Calu3 (cell line): ENCODE measurements around the gene SLC9A8. TPM values are rescaled to one million over a fixed set of nuclear protein-coding genes. Genes with fewer than 3 reads are reported as not detected.

Experiments used
- BruUV-seq: library from RNA; stranded (reverse); fragments of 400-500 nt; replicated peaks from 2 replicates; lab custom pipeline; 2021; lab: Mats Ljungman, UMichigan
- CTCF ChIA-PET: fragments of 300-600 bp; sonication (Branson Sonifier 250); formaldehyde crosslinking; loops from one replicate; lab custom pipeline; 2022; ENCODE audit warnings: antibody characterized with exemption; lab: Charles Lee
- DNase-seq: peaks from one replicate; pipeline ENCODE4 v3.0.0; 2022
- H3K27ac Mint-ChIP-seq: one replicate; pipeline ENCODE4 v1.8.0; 2022; ENCODE audit warnings: mixed read lengths; ENCODE audit not compliant: unreplicated experiment
- H3K27me3 Mint-ChIP-seq: one replicate; pipeline ENCODE4 v1.8.0; 2022; ENCODE audit warnings: mixed read lengths; ENCODE audit not compliant: unreplicated experiment
- H3K36me3 Mint-ChIP-seq: one replicate; pipeline ENCODE4 v1.8.0; 2022; ENCODE audit warnings: mild to moderate bottlenecking, moderate library complexity, mixed read lengths; ENCODE audit not compliant: insufficient read depth, unreplicated experiment
- H3K4me1 Mint-ChIP-seq: one replicate; pipeline ENCODE4 v1.8.0; 2022; ENCODE audit warnings: mild to moderate bottlenecking, low read depth, mixed read lengths; ENCODE audit not compliant: unreplicated experiment
- H3K4me3 Mint-ChIP-seq: one replicate; pipeline ENCODE4 v1.8.0; 2022; ENCODE audit warnings: mild to moderate bottlenecking, low read depth, moderate library complexity, mixed read lengths; ENCODE audit not compliant: unreplicated experiment
- H3K9me3 Mint-ChIP-seq: one replicate; pipeline ENCODE4 v1.8.0; 2022; ENCODE audit warnings: low read depth, mixed read lengths; ENCODE audit not compliant: unreplicated experiment
- intact Hi-C: fragments of 100-400 bp; cut with micrococcal nuclease; formaldehyde crosslinking; loops from one replicate; pipeline ENCODE4 v1.10.0; 2022; ENCODE audit not compliant: unreplicated experiment
- total RNA-seq: library from RNA; stranded (reverse); gene quantifications from 2 replicates; pipeline ENCODE4 v1.2.3, GENCODE V29; 2022
- TF ChIP-seq, protein P1 (sequence below): fragments of 200-600 bp; IDR thresholded peaks from one replicate; pipeline ENCODE4 v1.8.0; 2022; ENCODE audit warnings: antibody characterized with exemption; ENCODE audit not compliant: unreplicated experiment

The SLC9A8 gene
- total RNA-seq, 1 experiment from 2014 or later = 30.0 TPM

DNA sequence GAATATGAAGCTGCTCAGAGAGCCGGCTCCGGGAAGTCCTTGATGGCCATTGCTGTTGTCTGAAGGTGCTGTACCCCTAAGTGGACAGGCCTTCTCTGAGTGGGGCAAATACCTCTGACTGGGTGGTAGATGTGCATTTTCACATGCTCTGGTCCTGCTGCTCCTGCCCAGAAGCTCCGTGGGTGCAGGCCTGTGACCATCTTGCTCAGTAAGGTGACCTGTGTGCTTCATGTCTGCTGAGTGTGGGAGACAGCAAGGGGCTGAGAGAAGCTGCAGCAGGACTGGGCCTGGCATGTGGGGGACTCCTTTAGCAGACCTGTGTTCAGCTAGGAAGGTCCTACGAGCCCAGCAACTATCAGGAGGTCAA is 97.7 kb downstream of the SLC9A8 start:
- Mint-ChIP-seq H3K9me3 (no peaks in the 10 kb centered on the region), H3K4me1 (peaks cover 40% of the 10 kb centered on the region), H3K27ac (no peak overlapping the region), H3K4me3 (no peak overlapping the region), H3K36me3 (peaks cover 46% of the 10 kb centered on the region), H3K27me3 (no peaks in the 10 kb centered on the region)
- CTCF ChIA-PET = interaction anchor here (1.5 kb wide), 1 partner anchor 26 kb away, joined by 4 read pairs; the partner anchor contains the start of gene RNF114
- TF ChIP-seq, protein P1, sequence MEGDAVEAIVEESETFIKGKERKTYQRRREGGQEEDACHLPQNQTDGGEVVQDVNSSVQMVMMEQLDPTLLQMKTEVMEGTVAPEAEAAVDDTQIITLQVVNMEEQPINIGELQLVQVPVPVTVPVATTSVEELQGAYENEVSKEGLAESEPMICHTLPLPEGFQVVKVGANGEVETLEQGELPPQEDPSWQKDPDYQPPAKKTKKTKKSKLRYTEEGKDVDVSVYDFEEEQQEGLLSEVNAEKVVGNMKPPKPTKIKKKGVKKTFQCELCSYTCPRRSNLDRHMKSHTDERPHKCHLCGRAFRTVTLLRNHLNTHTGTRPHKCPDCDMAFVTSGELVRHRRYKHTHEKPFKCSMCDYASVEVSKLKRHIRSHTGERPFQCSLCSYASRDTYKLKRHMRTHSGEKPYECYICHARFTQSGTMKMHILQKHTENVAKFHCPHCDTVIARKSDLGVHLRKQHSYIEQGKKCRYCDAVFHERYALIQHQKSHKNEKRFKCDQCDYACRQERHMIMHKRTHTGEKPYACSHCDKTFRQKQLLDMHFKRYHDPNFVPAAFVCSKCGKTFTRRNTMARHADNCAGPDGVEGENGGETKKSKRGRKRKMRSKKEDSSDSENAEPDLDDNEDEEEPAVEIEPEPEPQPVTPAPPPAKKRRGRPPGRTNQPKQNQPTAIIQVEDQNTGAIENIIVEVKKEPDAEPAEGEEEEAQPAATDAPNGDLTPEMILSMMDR = no peak
- intact Hi-C loops = no loop called here
- no peak for DNase-seq
- BruUV-seq = no TSS peak

DNA sequence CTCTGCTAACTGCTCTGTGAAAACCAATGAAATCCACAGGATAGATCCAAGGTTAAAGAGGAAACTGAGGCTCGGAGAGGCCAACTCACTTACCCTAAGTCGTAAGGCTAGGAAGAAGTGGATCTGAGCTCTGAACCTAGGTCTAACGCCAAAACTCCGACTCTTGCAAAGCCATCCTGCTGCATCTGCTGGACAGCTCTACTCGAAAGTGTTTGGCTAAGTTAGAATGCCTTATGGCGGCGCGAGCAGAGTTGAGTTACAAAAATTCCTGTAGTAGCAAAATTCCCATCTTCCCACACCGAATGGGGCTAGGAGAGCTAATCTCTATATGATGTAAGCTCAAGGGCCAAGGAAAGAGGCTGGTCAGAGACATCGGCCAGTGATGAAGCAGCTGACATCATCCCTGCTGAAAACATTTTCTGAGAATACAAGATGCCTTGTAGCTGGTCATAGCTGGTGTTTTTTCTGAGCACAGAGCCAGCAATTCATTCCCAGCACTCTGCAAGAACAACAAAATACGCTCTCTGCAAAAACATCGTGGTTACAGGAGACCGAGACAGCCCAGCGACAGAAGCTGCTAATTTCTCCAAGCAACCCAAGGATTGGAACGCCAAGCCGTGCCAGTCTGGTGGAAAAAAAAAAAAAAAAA is 100.9 kb downstream of the SLC9A8 start:
- H3K4me1 Mint-ChIP-seq = peaks cover 64% of the 10 kb centered on the region
- intact Hi-C loops = no loop called here
- CTCF ChIA-PET = interaction anchor here (0.7 to 1.6 kb wide), 5 partner anchors 15 to 987 kb away, joined by 3 to 5 read pairs (median 3); no protein-coding TSS in a partner anchor
- no TSS peak for BruUV-seq
- no peak for DNase-seq
- H3K4me3 Mint-ChIP-seq = peak overlapping the region; percentile 95
- TF ChIP-seq, protein P1 = no peak
- H3K27me3 Mint-ChIP-seq = no peaks in the 10 kb centered on the region
- no peak overlapping the region for H3K27ac Mint-ChIP-seq
- H3K9me3 Mint-ChIP-seq = no peaks in the 10 kb centered on the region
- H3K36me3 Mint-ChIP-seq = peaks cover 54% of the 10 kb centered on the region

DNA sequence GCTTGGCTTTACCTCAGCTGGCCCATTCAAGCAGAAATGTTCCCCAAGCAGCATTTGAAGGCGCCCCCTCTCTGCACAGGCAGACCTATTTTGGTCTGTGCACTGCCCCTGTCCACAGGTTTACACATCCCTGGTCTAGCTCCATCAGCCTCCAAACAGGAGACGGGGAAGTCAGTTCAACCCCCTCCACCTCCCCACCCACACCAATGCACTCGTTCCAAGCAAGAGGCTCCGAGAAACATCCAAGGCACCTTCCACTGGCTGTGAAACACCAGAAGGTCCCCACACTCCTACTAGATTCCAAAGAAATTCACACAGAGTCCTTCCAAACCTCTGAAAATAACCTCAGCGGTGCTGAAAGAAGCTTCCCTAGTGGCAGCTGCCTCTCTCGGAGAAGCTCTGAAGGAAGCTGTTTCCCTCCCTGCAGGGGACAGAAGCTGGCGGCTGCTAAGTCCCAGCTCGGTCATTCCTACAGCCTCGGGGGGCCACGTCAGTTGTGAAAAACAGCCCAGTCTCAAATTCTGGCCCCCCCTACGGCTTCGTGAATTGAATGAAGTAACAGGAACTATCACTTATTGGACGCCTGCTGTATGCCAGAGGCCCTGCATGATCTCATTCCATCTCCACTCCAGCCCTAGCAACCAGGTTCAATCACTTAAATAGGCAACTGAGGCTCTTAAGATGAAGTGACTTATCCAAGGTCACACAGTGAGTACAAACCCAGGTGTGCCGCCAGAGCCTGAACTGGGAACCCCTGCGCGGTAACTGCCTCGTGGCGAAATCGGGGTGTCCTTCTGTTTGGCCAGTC is 101.9 kb downstream of the SLC9A8 start:
- Mint-ChIP-seq H3K4me1 (peaks cover 60% of the 10 kb centered on the region), H3K4me3 (peak overlapping the region; percentile 95), H3K36me3 (peaks cover 46% of the 10 kb centered on the region), H3K9me3 (no peaks in the 10 kb centered on the region), H3K27ac (peak overlapping the region; percentile 99), H3K27me3 (no peaks in the 10 kb centered on the region)
- TSS peak; percentile 27 for BruUV-seq
- intact Hi-C loops = no loop called here
- CTCF ChIA-PET = interaction anchor here (0.7 to 1.6 kb wide), 6 partner anchors 10 to 988 kb away, joined by 3 to 5 read pairs (median 4); no protein-coding TSS in a partner anchor
- DNase-seq = no peak
- TF ChIP-seq, protein P1 = no peak

DNA sequence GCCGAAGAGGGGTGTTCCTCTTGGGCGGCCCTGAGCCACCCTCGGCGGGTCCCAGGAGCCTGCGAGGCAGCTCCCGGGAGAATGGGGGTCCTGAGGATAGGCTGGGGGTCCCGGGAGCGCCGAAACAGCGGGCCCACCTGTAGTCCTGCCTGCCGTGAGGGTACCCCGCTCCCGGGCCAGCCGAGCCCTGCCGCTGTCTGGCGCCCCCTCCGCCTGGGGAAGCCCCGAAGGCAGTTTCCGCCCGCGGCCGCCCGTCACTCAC is 102.4 kb downstream of the SLC9A8 start:
- Mint-ChIP-seq H3K27me3 (no peaks in the 10 kb centered on the region), H3K4me1 (peaks cover 55% of the 10 kb centered on the region)
- BruUV-seq = no TSS peak

More for the DNA sequence above, 102.4 kb downstream of the SLC9A8 start:
- intact Hi-C loops = no loop called here
- DNase-seq = no peak
- Mint-ChIP-seq H3K36me3 (peaks cover 42% of the 10 kb centered on the region), H3K27ac (peak overlapping the region; percentile 99), H3K4me3 (peak overlapping the region; percentile 95), H3K9me3 (no peaks in the 10 kb centered on the region)
- TF ChIP-seq, protein P1 = no peak
- CTCF ChIA-PET = interaction anchor here (1.3 to 2.0 kb wide), 2 partner anchors 10 to 21 kb away, joined by 4 to 12 read pairs; partner anchors contain the start of gene RNF114
